DMS153 treated with DMSO at 0.1 percent for 48 hours (cell line): ENCODE results near the gene ASB5.
"Not testable (repeated sequence)": the region's sequence is repeated elsewhere in the genome, so short reads cannot be mapped to it uniquely, and the experiment has no call there.

Source experiments
- DNase-seq: peaks from one replicate; lab custom pipeline; 2025; ENCODE audit not compliant: unreplicated experiment; lab: John Stamatoyannopoulos, UW

Gene ASB5

DNA sequence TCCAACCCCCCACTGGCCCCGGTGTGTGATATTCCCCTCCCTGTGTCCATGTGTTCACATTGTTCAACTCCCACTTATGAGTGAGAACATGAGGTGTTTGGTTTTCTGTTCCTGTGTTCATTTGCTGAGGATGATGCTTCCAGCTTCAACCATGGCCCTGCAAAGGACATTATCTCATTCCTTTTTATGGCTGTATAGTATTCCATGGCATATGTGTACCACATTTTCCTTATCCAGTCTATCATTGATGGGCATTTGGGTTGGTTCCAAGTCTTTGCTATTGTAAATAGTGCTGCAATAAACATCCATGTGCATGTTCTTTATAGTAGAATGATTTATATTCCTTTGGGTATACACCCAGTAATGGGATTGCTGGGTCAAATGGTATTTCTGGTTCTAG, 10.5 kb upstream of the ASB5 start:
- not testable (repeated sequence) for DNase-seq

DNA sequence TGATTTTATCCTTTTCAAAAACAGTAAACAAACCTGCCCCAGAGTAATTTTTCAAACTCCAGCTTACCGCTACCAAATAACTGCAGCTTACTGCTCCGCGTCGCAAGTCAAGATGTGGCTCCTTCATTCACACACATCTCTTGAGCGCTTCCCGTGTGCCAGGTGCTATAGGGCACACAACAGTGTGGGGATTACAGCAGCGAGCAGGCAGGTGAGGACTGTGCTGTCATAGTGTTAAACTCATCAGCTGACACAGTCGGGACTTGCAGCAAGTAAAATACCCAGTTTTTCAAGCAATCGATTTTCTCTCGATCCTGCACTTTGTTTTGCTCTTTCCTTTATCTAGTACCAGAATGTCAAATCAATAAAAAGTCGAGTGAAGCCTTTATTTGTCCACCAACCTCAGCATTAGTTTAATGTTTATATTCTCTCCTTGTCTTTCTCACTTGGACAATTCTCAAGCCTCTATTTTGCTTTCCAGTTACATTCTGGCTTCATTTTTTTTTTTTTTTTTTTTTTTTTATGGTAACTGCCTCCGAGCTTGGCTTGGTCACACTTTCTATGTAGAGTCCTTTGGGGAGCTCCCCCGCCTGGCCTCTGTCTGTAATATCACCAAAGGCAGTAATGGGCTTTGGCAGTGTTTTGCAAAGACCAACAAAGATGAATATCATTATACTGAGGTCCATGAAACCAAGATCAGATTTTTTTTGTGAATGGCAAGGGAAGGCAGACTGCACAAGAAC, 8.3 kb upstream of the ASB5 start:
- DNase-seq: peak; percentile 43

DNA sequence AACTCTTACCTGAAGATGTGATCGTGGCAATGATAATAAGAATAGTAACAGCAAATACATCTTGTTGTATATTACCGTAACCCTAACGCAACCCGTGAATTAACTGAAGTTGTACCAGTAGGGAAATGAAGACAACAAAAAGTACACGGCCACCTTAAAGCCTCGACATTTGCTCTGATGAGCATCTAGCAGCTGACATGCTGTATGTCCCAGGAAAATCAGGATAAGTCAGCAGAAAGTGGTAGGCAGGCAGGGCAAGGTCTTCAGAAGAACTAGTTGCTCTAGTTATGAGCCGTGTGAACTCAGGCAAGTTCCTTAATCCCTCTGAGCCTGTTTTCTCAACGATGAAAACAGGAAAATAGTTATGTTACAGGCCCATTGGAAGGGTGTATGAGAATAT, 7.7 kb upstream of the ASB5 start:
- DNase-seq: no peak

DNA sequence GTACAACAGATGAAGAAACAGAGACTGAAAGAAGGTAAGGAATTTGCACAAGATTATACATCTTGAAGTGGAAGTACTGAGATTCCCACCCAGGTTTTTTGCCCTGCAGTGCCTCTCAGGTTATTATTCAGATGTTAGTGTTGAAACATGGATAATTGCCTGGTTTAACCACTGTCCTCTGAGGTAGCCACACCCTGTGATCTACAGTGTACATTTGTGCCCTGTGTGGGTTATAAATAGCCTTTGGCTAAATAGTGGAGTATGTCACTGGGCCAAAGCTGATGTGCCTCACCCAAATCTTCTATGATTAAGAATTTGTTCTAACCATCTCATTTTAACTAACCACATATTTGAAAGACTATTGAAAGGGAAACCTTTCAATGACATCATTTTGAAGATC, 5.4 kb upstream of the ASB5 start:
- DNase-seq: no peak

DNA sequence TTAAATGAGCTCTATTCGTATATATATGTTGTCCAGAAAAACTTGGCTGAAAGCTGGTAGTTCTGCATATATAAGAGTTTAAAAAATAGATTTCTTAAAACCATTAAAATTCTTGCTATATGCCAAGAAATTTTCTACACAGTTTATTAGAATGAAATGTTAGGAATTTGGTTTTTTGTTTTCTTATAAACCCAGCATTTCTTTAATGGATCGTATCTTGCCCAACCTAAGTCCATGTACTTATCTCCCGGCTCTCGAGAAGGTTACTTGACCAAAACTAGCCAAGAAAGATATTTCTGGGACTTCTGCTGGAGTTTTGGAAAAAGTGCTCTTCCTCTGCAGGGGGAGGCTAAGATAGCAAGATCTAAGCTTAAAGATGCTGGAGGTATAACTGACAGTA, 4.7 kb upstream of the ASB5 start:
- DNase-seq: no peak

DNA sequence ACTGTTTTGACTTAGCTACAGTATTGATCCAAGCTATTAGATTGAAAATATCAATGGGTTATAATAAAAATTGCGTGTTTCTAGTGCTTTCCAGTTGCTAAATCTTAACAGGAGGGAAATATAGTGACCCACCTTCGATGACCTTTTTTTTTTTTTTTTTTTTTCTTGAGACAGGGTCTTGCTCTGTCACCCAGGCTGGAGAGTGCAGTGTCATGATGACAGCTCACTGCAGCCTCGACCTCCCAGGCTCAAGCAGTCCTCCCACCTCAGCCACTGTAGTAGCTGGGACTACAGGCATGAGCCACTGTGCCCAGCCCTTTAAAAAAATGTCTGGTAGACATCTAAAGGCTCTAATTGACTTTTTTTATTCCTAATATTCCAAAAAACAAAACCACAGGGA, 3.8 kb upstream of the ASB5 start:
- DNase-seq: no peak

DNA sequence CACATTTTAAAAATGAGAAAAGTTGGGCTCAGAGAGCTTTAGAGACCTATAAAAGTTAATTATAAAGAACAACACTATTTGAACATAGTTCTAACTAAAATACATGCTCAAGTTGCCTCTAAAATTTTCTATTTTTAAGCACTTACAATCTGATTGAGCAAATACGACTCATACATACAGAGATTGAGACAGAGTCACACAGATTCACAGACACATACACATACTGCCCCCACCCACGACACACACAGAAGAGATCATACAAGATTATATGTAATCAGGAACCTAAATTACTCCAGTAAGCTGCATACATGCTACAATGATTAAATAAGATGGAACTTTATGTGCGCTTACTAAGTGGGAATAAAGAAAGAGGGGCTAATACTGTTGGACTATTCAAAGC, 2.7 kb upstream of the ASB5 start:
- DNase-seq: no peak

DNA sequence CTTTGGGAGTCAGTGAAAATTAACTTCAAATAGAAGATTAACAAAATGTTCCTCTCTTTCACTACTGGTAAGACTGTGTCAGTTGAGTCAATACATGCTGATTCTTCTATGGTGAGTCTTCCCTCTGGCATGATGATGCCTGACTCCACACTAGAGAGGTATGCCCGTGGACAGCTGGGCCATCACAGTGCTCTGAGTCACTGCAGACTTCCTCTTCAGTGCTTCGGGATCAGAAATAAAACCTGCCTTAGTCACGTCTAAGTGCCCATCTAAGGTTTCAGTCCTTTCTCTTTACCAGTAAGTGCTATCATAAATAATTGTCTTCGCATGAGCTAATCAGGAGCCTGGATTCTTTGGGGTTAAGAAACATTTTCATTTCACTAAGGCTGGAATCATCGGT, 1.6 kb upstream of the ASB5 start:
- no peak for DNase-seq

DNA sequence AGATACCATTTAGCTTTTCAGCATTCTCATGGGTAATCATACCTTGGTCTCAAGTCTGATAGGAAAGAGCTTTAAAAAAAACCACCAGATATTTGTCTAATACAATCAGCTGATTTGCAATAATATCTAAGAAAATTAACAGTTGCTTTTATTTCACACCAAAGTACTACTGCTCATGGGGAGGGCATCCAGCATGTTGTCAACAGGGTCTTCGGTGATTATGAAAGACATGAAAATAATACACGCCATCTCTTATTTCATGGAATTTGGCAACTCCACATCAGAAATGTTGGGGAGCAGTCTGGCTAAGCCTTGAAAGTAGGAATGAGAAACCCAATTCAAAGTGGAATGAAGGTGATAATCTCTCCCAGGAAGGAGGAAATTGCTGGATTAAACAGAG, 3.0 kb downstream of the ASB5 start:
- DNase-seq: no peak

DNA sequence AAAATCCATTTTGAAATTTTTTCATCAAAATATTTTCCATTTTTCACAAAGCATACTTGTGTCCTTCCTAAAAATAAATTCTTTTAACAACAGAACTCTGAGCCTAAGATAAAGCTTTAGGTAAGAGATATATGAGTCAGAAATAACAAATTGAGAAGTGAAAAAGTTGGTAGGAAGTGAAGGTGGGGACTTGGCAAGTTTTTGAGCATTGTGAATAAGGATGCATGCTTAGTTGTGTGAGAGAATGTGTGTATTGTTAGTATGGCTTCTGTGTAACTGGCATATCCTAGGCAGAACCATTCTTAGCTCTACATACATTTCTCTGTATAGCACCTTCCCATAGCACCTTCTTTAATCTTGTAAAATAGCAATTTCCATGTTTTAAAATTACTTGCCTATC, 6.8 kb downstream of the ASB5 start:
- DNase-seq: no peak

DNA sequence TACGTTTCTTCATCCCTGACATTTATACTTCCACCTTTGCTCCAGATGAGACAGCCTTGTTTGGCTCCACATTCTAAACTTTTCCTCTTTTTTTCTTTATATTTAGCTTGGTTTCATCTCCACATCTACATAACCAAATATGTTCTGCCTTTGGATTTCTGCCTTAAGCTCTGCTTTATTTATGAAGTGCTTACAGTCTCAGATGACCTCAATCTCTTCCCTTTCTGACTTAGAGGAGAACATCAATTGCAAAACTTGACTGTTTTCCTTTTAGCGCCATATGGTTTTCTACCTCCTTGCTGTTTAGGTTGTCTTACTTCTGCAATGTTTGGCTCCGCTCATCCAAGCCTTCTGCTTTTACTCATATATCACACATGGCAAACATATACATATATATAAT, 7.5 kb downstream of the ASB5 start:
- DNase-seq: no peak

DNA sequence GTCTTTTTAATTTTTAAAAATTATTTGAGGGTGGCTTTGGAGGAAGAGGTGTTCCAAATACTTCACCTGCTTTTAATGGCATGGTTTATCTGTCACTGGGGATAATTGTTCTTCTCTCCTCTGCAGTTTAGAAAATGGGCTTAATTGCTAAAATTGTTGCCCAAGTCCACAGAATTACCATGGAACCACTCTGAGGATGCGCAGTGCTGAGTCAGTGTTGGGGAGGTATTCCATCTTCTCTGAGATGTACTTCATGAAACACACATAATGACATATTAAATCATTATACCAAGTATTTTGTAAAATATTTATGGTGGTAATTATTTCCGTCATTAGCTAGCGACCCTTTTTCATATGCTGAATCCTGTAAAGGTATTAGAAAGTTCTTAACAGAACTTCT, 8.0 kb downstream of the ASB5 start:
- no peak for DNase-seq

DNA sequence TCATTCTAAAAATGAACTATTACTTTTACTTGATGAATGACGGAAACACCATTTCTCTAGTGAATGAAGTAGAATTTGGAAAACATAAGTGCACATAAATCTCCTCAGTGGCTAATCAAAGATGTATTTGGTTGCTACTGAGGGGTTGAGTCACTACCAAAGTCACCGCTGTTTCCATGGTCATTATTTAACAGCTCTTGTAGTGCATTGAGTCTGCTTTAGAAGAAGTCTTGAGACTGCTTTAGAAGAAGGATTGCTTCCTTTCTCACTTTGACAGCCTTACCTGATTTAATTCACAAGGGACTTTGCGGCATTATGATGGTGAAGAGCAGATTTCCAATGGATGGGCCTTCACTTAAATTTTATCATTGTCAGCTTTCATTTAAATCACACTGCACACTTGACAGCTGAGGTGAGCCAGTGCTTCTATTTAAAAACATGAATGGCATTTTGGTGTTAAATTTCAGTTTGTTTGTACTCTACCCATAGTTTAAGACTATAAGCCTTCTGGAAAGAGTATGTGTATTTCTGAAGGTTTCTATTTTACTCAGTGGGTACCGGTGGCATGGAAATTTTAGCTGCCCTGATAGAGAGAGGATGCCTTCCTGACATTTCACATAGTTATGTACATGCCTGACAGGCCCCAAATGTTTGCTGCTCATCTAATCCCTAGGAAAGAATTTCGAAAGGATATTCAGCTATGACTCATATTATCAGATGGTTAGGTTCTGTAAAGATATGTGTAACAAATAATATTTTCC, 9.5 kb downstream of the ASB5 start:
- DNase-seq: no peak

DNA sequence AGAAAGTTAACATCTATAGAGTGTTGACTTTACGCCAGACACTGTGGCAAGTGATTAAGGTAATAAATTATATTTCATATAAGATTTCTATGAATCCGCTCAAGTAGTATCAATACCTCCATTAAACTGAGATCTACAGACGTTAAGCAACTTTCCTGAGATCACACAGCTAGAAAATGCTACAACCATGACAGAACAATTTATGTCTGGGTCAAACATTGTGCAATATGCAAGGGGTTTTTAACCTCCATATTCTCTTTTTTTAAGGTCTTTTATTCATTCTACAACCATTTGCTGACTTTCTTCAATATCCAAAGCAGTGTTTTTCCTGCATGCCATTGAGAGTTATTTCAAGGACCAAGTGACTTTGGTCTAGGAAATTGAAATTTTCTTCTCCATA, 10.9 kb downstream of the ASB5 start:
- DNase-seq: no peak

DNA sequence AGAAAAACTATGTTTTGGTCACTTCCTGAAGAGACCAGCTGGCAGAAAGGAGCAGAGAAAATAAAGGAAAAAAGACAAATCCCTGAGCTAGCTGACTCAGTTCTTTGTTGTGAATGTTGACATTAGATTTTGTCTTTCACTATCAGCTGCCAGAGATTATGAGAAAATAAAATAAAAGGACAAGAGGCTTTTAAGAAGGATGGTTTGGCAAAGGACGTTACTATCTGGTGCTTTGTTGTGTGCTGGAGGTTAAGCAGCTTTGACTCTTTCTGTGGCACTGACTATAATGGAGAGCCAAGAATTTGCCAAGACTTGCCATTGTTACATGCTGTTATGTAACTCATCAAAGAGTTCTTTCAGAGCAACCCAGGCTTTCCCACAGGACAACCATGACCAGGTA, 12.1 kb downstream of the ASB5 start:
- DNase-seq: no peak

DNA sequence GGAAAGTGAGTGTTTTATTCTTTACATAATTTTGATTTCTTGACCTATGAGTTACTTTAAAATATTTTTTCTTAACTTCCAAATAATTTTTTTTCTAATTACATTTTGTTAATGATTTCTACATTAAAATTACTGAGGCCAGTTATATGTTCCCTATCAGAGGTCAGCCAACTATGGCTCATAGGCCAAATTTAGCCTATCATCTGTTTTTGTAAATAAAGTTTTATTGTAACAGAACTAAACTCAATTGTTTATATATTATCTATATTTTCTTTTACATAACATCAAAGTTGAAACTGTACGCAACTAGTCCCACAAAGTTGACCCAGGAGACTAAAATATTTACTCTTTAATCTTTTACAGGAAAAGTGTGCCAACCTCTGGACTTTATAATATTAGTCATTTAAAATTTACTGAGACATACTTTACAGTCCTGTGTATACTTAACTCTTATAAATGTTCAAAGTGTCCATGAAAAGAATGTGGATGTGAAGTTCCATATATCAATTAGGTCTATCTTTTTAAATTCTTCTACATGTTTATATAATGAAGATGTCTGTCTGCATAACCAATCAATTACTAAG, 26.2 kb downstream of the ASB5 start:
- DNase-seq: no peak

DNA sequence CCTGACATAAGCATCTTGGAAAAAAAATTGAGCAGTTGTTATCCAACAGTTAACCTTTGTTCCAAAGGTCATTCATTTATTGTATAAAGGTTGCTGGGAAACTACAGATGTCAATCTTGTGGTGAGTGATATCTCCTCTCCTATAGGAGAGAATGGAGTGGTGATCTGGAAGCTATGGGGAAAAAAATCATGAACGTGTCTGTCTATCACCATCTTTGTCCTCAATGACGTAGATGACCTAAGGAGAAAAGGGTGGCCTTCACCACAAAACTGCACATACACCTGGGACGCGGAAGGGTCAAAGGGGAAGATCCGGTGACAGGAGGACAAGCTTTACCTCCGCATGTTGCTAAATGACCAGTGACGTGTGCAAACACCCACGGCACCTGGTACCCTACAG, 27.3 kb downstream of the ASB5 start:
- DNase-seq: no peak

DNA sequence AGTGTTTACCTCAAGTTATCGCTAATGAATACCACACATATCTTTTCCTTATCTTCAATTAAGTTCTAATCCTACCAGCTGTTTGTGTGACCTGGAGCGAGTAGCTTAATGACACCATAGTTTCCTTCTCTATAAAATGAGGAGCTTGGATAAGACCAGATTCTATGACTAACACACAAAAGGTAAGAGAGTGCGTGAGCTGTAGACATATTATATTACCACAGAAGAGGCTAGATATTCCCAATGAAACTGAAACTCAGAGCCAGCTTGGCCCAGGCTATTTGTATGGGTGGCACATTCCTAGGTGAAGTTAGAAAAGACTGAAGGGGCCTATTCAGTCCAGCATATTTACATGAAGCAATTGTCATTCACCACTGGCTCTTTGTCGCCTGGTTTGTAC, 30.2 kb downstream of the ASB5 start:
- DNase-seq: no peak

DNA sequence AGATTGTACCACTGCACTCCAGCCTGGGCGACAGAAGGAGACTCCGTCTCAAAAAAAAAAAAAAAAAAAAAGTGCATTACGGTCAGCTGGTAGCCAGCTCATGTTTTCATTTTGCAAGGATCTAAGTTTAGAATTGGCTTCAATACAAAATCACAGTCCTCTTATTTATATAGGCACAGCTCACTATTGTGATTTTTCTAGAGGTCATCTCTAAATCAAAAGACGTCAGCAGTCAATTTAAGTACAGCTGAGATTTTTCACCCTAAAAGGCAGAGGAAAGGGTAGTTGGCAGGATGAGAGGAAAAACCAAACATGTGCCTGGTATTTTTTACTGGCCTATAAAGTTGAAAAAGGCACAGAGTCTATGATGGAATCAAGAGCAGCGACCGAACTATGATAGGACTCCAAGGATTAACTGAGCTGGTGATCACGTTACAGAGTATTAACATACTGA, 30.8 kb downstream of the ASB5 start:
- DNase-seq: no peak

DNA sequence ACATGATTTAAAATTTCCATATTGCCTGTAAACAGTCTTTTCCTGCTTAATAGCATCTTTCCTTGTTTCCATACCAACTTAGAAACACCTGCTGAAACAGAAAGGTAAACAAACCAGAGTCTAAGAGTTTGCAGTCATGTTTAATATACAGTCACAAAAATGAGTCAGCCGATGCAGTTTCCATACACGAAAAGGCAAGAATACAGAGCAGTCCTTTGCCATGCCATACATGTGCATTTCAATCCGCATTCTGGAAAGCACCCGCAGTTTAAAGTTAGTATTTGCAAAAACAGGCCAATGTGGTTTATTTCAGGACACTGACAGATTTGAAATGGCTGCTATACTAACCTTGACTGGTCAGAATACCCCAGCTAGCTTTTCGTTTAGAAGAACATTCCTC, 32.1 kb downstream of the ASB5 start:
- DNase-seq: no peak

DNA sequence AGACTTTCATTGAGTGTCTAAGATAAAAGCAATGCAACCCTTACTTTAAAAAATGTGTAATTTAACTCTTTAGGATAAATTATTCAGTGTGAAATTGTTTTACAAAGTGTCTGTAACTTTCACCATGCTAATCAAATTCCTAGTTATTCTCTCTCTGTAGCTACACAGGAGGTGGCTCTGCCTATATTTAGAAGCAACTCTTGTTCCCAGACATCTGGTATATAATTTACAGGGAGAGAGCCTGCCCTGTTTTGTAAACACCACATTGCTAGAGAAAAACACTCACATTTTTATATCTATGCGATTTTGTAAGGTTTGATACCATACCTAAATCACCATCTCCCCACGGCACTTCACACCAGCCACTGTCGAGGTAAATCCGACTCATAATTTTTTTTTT, 38.2 kb downstream of the ASB5 start:
- no peak for DNase-seq

DNA sequence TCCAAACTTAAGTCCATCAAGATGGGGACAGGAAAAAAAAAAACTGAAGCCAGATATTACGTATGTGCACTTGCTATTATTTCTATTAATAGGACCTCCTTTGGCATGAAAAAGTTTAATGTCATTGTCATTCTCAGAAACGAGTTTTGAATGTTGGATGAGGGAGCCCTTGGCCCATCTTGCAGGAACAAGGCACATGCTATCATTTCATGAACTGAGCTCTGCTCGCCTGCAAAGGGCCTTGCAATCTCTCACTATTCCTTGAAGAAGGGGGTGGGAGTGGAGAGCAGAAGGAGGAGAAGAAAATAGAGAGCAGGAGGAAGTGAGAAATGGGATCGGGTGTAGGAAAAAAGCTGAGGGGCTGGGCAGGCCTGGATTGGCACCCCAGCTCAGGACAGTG, 39.4 kb downstream of the ASB5 start:
- no peak for DNase-seq
